Esophagus muscularis mucosa (tissue), 4 donors: ENCODE measurements around the gene PRPSAP1. TPM values are rescaled to one million over a fixed set of nuclear protein-coding genes. Genes with fewer than 3 reads are reported as not detected.

Source experiments
- DNase-seq: peaks from one replicate; pipeline ENCODE4 v3.0.0-alpha.2; 2017; ENCODE audit errors: extremely low spot score
- H3K27ac ChIP-seq, 4 donors: fragments of 200-600 bp; sonication (generic); replicated peaks in 1 of 4; 1 replicate in 3 of 4; 2 replicates in 1 of 4; pipeline ENCODE4 v1.5.1; 2016 to 2019; ENCODE audit warnings: mild to moderate bottlenecking in 1 of 4
- H3K27me3 ChIP-seq, 4 donors: fragments of 200-600 bp; sonication (generic); one replicate each; pipeline versions ENCODE4 v1.5.1 to v1.6.0; 2016 to 2019
- H3K36me3 ChIP-seq, 4 donors: fragments of 200-600 bp; sonication (generic); one replicate each; pipeline ENCODE4 v1.5.1; 2016 to 2019
- H3K4me1 ChIP-seq, 4 donors: fragments of 200-600 bp; sonication (generic); one replicate each; pipeline ENCODE4 v1.5.1; 2016 to 2019
- H3K4me3 ChIP-seq, 4 donors: fragments of 200-600 bp; sonication (generic); 1 replicate in 2 of 4; 2 replicates in 2 of 4; pipeline ENCODE4 v1.5.1; 2016 to 2019; ENCODE audit warnings: mild to moderate bottlenecking in 4 of 4, moderate library complexity in 1 of 4
- H3K9me3 ChIP-seq, 4 donors: fragments of 200-600 bp; sonication (generic); 1 replicate in 3 of 4; 2 replicates in 1 of 4; pipeline ENCODE4 v1.5.1; 2016 to 2019
- CTCF ChIP-seq, 3 experiments: fragments of 200-600 bp in 2 of 3; fragments of 450-650 bp in 1 of 3; sonication (generic) in 2 of 3; IDR thresholded peaks; one replicate each; pipeline ENCODE4 v1.5.1; 2017 to 2019; ENCODE audit warnings: antibody characterized with exemption in 3 of 3, mild to moderate bottlenecking in 2 of 3, moderate library complexity in 1 of 3
- EP300 ChIP-seq: sonication (generic); formaldehyde crosslinking; IDR thresholded peaks from one replicate; pipeline ENCODE4 v1.6.1; 2017; ENCODE audit warnings: antibody characterized with exemption
- POLR2A ChIP-seq: fragments of 450-650 bp; IDR thresholded peaks from one replicate; pipeline ENCODE4 v1.6.1; 2017; ENCODE audit warnings: antibody characterized with exemption, moderate library complexity, mild to moderate bottlenecking, low read depth
- POLR2AphosphoS5 ChIP-seq, 2 donors: sonication (generic); formaldehyde crosslinking; IDR thresholded peaks; one replicate each; pipeline ENCODE4 v1.6.1; 2017; ENCODE audit warnings: antibody characterized with exemption in 2 of 2
- whole genome bisulfite sequencing: methylation state at CpG from one replicate; pipeline ENCODE4 v1.1.5; 2018; 5-methylcytosine and 5-hydroxymethylcytosine counted together
- intact Hi-C: fragments of 100-400 bp; cut with DNase I; formaldehyde crosslinking; loops from one replicate; pipeline ENCODE4 v1.15.1; 2023
- total RNA-seq, 4 donors: library from RNA; depleted of rRNA; stranded (reverse); fragments of >200 nt; gene quantifications; one replicate each; pipeline versions ENCODE4 v1.1.0 to v1.2.1, GENCODE V29; 2016

Gene PRPSAP1
- total RNA-seq, 4 donors from 2014 or later, result 37.3 to 71.4 (median 50.4) TPM

GRCh38 chr17:76265624-76266243, 88.0 kb downstream of the PRPSAP1 start:
- peak overlapping the region; percentile 98 to 100 (median 100) for H3K4me3 ChIP-seq
- TF ChIP-seq POLR2AphosphoS5 (IDR thresholded peaks at IDR 0.05), result peak; percentile 17 to 27
- TF ChIP-seq POLR2A, result no peak
- no peak for TF ChIP-seq CTCF (IDR thresholded peaks at IDR 0.05)
- TF ChIP-seq EP300, result no peak
- peaks cover 0 to 20% (median 17%) of the 10 kb centered on the region in 4 donors for H3K36me3 ChIP-seq
- peaks cover 52 to 69% (median 62%) of the 10 kb centered on the region in 4 donors for H3K4me1 ChIP-seq
- intact Hi-C loops, result no loop called here
- WGBS, result no CpG with 5 or more reads among the region's 76 CpGs
- no peak for DNase-seq
- peak overlapping the region; percentile 91 to 96 (median 94) for H3K27ac ChIP-seq
- H3K9me3 ChIP-seq, result no peaks in the 10 kb centered on the region
- H3K27me3 ChIP-seq, result no peaks in the 10 kb centered on the region

- intact Hi-C loops, result no loop called here
- H3K4me1 ChIP-seq, result peaks cover 50 to 64% (median 58%) of the 10 kb centered on the region in 4 donors
- TF ChIP-seq POLR2AphosphoS5 (IDR thresholded peaks at IDR 0.05) (peak; percentile 90 to 93), EP300 (no peak), CTCF (IDR thresholded peaks at IDR 0.05) (peak in 1 of 3 experiments; percentile 42), POLR2A (peak; percentile 79)
- H3K4me3 ChIP-seq, result peak within 1 kb of the TSS; percentile 98 to 100 (median 100)
- H3K36me3 ChIP-seq, result peaks cover 0 to 12% (median 10%) of the 10 kb centered on the region in 4 donors
- peak; percentile 100 for DNase-seq
- no peaks in the 10 kb centered on the region for H3K27me3 ChIP-seq
- H3K9me3 ChIP-seq, result no peaks in the 10 kb centered on the region
- H3K27ac ChIP-seq, result peak within 1 kb of the TSS; percentile 91 to 96 (median 94)
- 0% methylated on average over 22 of the region's 94 CpGs for WGBS
Observed at GRCh38 chr17:76264755-76265623, 88.7 kb downstream of the PRPSAP1 start, which contains the start of gene UBALD2. TSS of gene UBALD2 (plus strand) at chr17:76265348. CDS start at chr17:76265506, 158 bp downstream.

GRCh38 chr17:76264425-76264754, 89.3 kb downstream of the PRPSAP1 start:
- 37% methylated on average over 9 of the region's 9 CpGs for WGBS
- TF ChIP-seq CTCF (IDR thresholded peaks at IDR 0.05) (no peak), POLR2A (no peak), POLR2AphosphoS5 (IDR thresholded peaks at IDR 0.05) (no peak), EP300 (no peak)
- intact Hi-C loops, result no loop called here
- no peak for DNase-seq
- no peaks in the 10 kb centered on the region for H3K9me3 ChIP-seq
- peak overlapping the region; percentile 9 to 100 (median 18) for H3K4me3 ChIP-seq
- H3K27me3 ChIP-seq, result no peaks in the 10 kb centered on the region
- peak overlapping the region; percentile 72 to 91 (median 81) for H3K27ac ChIP-seq
- H3K36me3 ChIP-seq, result peaks cover 0 to 6% (median 5%) of the 10 kb centered on the region in 4 donors
- peaks cover 47 to 60% (median 54%) of the 10 kb centered on the region in 4 donors for H3K4me1 ChIP-seq

GRCh38 chr17:76263896-76264295, 89.8 kb downstream of the PRPSAP1 start:
- H3K4me1 ChIP-seq, result peaks cover 42 to 55% (median 50%) of the 10 kb centered on the region in 4 donors
- intact Hi-C loops, result no loop called here
- H3K9me3 ChIP-seq, result no peaks in the 10 kb centered on the region
- WGBS, result 92% methylated on average over 5 of the region's 5 CpGs
- H3K4me3 ChIP-seq, result no peak overlapping the region
- no peaks in the 10 kb centered on the region for H3K27me3 ChIP-seq
- peaks cover 0 to 1% (median under 1%) of the 10 kb centered on the region in 4 donors for H3K36me3 ChIP-seq
- DNase-seq, result no peak
- TF ChIP-seq POLR2A, result no peak
- TF ChIP-seq CTCF (IDR thresholded peaks at IDR 0.05), result no peak
- TF ChIP-seq EP300, result no peak
- TF ChIP-seq POLR2AphosphoS5 (IDR thresholded peaks at IDR 0.05), result no peak
- peak overlapping the region; percentile 72 to 91 (median 81) for H3K27ac ChIP-seq
